NT2/D1 (cell line): ENCODE measurements around the gene TM4SF1.

Experiments used
- DNase-seq: peaks from one replicate; pipeline ENCODE4 v3.0.0-alpha.2; 2011; ENCODE audit warnings: low read depth, low spot score
- H3K27me3 ChIP-seq: 2 replicates; pipeline ENCODE4 v1.6.0; 2011; ENCODE audit warnings: mild to moderate bottlenecking; ENCODE audit not compliant: insufficient read length, insufficient read depth
- H3K36me3 ChIP-seq: 2 replicates; pipeline ENCODE4 v1.6.1; 2011; ENCODE audit warnings: mild to moderate bottlenecking, low read length, mixed read lengths; ENCODE audit not compliant: insufficient read depth, insufficient read length
- H3K4me1 ChIP-seq: 2 replicates; pipeline ENCODE4 v1.5.1; 2011; ENCODE audit not compliant: insufficient read depth, insufficient read length
- H3K4me3 ChIP-seq: 2 replicates; pipeline ENCODE4 v1.5.1; 2011; ENCODE audit warnings: low read depth; ENCODE audit not compliant: insufficient read length
- H3K9ac ChIP-seq: 2 replicates; pipeline ENCODE4 v1.6.0; 2011; ENCODE audit warnings: low read depth; ENCODE audit not compliant: insufficient read length
- H3K9me3 ChIP-seq: 2 replicates; pipeline ENCODE4 v1.5.1; 2011; ENCODE audit warnings: mild to moderate bottlenecking, low read length; ENCODE audit not compliant: insufficient read depth
- SUZ12 ChIP-seq: IDR thresholded peaks from 2 replicates; pipeline ENCODE4 v1.6.1; 2011; ENCODE audit not compliant: insufficient read length, insufficient read depth; ENCODE audit errors: extremely low read depth
- YY1 ChIP-seq: IDR thresholded peaks from 2 replicates; pipeline ENCODE4 v1.6.1; 2011; ENCODE audit not compliant: insufficient read length, insufficient read depth
- ZNF274 ChIP-seq: IDR thresholded peaks from 2 replicates; pipeline ENCODE4 v1.6.1; 2011; ENCODE audit warnings: mild to moderate bottlenecking, low read depth, low read length

TM4SF1 gene

DNA sequence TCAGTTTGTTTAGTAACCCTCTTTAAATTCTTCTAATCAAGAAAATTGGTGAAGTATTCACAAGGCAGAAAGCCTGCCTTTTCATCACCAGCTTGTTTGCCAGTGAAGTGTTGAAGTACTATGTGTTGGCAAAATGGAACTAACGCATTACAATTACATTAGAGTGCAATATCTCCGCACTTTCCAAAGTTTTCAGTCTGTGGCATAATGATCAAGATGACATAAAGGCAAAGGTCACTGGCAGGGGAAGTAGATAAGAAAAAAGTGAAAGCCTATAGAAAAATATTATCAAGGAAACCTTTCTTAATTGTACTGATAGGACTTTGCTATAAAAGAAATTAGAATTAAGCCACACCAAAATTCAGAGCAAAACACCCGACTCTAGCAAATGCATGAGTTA is 25.0 kb upstream of the TM4SF1 start:
- no peak overlapping the region for H3K4me3 ChIP-seq
- no peaks in the 10 kb centered on the region for H3K4me1 ChIP-seq
- H3K9ac ChIP-seq: no peak overlapping the region
- H3K9me3 ChIP-seq: no peaks in the 10 kb centered on the region
- no peaks in the 10 kb centered on the region for H3K27me3 ChIP-seq
- DNase-seq: no peak
- no peaks in the 10 kb centered on the region for H3K36me3 ChIP-seq
- TF ChIP-seq ZNF274: no peak
- no peak for TF ChIP-seq SUZ12
- no peak for TF ChIP-seq YY1

DNA sequence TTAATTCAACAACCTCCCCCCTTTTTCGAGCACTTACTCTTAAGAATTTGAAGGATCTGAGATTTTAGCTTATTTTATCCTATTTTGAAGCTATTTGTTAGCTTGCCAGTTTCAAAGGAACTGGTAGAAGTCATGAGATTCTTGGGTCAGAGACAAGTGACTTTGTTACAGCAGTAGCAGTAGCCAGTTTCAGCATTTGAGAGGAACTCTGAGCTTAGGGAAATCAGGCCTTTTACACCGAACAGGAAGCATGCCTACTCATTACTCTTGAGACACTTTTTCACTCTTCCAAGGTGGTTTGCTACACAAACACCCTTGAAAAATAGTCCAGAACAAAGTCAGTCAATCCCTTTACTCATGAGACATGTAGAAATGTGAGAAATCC is 24.5 kb upstream of the TM4SF1 start:
- no peaks in the 10 kb centered on the region for H3K36me3 ChIP-seq
- H3K4me1 ChIP-seq: no peaks in the 10 kb centered on the region
- no peak for DNase-seq
- H3K27me3 ChIP-seq: no peaks in the 10 kb centered on the region
- no peak overlapping the region for H3K4me3 ChIP-seq
- H3K9ac ChIP-seq: no peak overlapping the region
- H3K9me3 ChIP-seq: no peaks in the 10 kb centered on the region
- TF ChIP-seq SUZ12 (no peak), YY1 (no peak), ZNF274 (no peak)

DNA sequence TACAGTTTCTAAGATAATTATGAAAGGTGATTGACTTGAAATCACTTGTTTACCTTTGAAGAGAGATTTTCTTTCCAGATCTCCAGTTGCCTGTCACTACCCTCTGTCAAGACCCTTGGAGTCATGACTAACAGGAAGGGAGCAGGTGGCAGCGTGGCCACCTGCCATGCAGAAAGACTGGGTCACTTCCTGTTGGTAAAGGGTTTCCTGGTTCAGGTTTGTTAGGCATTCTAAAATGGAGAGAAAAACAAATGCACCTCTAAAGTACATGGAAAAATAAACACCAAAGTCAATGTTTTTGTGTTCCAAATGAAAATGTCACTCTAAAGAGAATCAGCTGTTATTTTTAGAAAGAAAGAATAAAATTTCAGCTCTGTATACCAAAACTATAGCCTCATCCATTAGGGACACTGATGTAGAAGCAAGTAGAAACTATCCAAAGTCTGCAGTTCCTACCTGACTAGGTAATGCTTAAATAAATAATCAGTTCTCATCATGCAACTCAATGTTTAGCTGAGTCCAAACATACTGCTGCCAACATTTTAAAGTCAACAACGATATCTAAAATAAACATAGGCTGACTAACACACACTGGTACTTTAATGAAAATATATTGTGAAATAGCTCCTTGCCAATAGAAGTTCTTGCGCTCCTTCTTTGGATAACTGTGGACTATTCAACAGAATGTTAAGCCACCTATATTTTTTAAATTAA is 23.9 kb upstream of the TM4SF1 start:
- Histone ChIP-seq H3K9me3 (no peaks in the 10 kb centered on the region), H3K27me3 (no peaks in the 10 kb centered on the region), H3K36me3 (no peaks in the 10 kb centered on the region), H3K9ac (no peak overlapping the region), H3K4me3 (no peak overlapping the region), H3K4me1 (no peaks in the 10 kb centered on the region)
- no peak for DNase-seq
- no peak for TF ChIP-seq YY1

DNA sequence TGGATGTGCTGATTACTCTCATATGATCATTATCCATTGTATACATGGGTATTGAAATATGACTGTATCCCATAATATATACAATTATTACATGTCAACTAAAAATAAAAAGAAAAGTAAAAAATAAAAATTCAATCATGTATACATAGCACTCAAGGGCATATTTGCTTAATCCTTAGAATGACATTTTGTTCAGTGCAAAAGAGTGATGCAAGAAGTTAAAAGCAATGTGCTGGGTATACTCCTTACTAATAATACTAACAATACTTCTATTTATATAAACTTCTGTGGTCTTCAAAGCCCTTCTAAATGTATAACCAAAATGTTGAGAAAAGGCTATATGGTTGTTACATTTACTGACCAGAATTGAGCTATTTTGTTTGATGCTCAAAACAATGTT is 23.2 kb upstream of the TM4SF1 start:
- Histone ChIP-seq H3K4me3 (no peak overlapping the region), H3K27me3 (no peaks in the 10 kb centered on the region), H3K36me3 (no peaks in the 10 kb centered on the region), H3K9me3 (no peaks in the 10 kb centered on the region), H3K9ac (no peak overlapping the region), H3K4me1 (no peaks in the 10 kb centered on the region)
- no peak for DNase-seq
- no peak for TF ChIP-seq SUZ12
- TF ChIP-seq YY1: no peak
- no peak for TF ChIP-seq ZNF274

DNA sequence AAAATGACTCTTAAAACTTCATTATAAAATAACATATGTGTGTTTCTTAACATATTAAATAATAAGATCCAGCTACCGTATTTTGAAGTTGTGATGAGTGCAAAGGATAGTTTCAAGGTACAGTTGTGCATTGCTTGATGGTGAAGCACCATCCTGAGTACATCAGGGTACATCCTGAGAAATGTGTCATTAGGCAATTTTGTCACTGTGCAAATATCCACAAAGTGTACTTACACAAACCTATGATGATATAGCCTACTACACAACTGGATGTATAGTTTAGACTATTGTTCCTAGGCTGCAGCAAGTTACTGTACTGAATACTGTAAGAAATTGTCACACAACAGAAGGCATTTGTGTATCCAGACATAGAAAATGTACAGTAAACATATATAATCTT is 20.8 kb upstream of the TM4SF1 start:
- H3K4me3 ChIP-seq: no peak overlapping the region
- H3K4me1 ChIP-seq: no peaks in the 10 kb centered on the region
- TF ChIP-seq ZNF274: no peak
- TF ChIP-seq SUZ12: no peak
- TF ChIP-seq YY1: no peak
- no peak for DNase-seq
- no peaks in the 10 kb centered on the region for H3K36me3 ChIP-seq
- no peaks in the 10 kb centered on the region for H3K9me3 ChIP-seq
- no peak overlapping the region for H3K9ac ChIP-seq
- H3K27me3 ChIP-seq: no peaks in the 10 kb centered on the region

DNA sequence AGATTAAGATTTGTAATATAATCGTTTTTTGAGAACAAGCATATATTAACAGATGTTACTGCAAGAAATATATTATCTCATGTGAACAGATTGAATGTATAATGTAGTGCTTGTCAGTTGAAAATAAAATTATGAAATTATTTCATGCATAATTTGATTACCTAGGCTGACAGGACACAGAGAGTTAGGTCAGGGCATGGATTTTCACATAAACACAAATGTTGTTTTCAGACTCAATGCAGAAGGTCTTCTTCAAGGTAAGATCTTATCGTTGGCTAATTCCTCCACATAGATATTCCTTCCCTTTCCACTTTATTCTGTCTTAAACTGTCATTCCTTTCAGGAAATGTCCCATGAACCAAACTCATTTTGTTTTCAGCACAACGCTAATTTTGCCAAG is 20.1 kb upstream of the TM4SF1 start:
- Histone ChIP-seq H3K27me3 (no peaks in the 10 kb centered on the region), H3K36me3 (no peaks in the 10 kb centered on the region), H3K9ac (no peak overlapping the region), H3K4me3 (no peak overlapping the region), H3K9me3 (no peaks in the 10 kb centered on the region), H3K4me1 (no peaks in the 10 kb centered on the region)
- TF ChIP-seq YY1 (no peak), SUZ12 (no peak), ZNF274 (no peak)
- no peak for DNase-seq

DNA sequence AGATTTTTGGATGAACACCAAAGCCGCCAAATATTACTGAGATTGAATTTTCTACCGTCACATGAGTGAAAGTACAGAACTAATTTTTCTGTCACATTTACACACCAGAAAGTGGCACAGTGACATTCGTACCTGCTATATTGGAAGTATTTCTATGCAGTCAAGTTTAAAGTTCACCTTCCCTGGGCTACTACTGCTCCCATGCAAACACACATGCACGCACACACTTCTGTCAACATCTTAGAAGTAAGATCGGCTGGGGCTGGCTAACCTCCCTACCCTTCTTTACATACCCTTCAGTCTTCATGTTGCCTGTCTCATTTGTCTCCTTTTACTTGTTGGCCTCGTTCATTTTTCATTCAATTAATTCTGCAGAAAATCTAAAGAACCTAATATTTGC is 19.0 kb upstream of the TM4SF1 start:
- Histone ChIP-seq H3K9ac (no peak overlapping the region), H3K4me3 (no peak overlapping the region), H3K4me1 (no peaks in the 10 kb centered on the region), H3K27me3 (no peaks in the 10 kb centered on the region), H3K9me3 (no peaks in the 10 kb centered on the region), H3K36me3 (no peaks in the 10 kb centered on the region)
- no peak for DNase-seq
- TF ChIP-seq YY1: no peak
- TF ChIP-seq ZNF274: no peak
- TF ChIP-seq SUZ12: no peak
